Neural cell (in vitro differentiated cells): ENCODE data around the gene CLEC6A. TPM values are rescaled to one million over a fixed set of nuclear protein-coding genes. Genes with fewer than 3 reads are reported as not detected.

Source experiments
- H2AFZ ChIP-seq: fragments of 200-600, 300-800 bp; sonication (generic), shearing (Covaris generic); 2 replicates; pipeline ENCODE4 v1.6.0; 2014; ENCODE audit warnings: low read depth, mild to moderate bottlenecking, antibody characterized with exemption, low read length, moderate library complexity
- H3F3A ChIP-seq: fragments of 200-600 bp; shearing (Covaris generic); 2 replicates; pipeline ENCODE4 v1.6.1; 2016; ENCODE audit warnings: mild to moderate bottlenecking, moderate library complexity, mixed read lengths, antibody characterized with exemption, low read length; ENCODE audit not compliant: insufficient read depth, poor library complexity, severe bottlenecking
- H3K27ac ChIP-seq: fragments of 200-600, 300-800 bp; sonication (generic), shearing (Covaris generic); 2 replicates; pipeline ENCODE4 v1.5.1; 2014; ENCODE audit warnings: mild to moderate bottlenecking, low read length, moderate library complexity
- H3K27me3 ChIP-seq: fragments of 300-800, 200-600 bp; sonication (generic), shearing (Covaris generic); 2 replicates; pipeline ENCODE4 v1.6.0; 2014; ENCODE audit warnings: mild to moderate bottlenecking, low read depth, low read length, moderate library complexity; ENCODE audit not compliant: insufficient read depth
- H3K36me3 ChIP-seq: fragments of 300-800, 200-600 bp; sonication (generic), shearing (Covaris generic); 2 replicates; pipeline ENCODE4 v1.5.1; 2014; ENCODE audit warnings: mild to moderate bottlenecking, antibody characterized with exemption, low read length, moderate library complexity; ENCODE audit not compliant: insufficient read depth
- H3K4me2 ChIP-seq: fragments of 300-800, 200-600 bp; sonication (generic), shearing (Covaris generic); 2 replicates; pipeline ENCODE4 v1.6.0; 2014; ENCODE audit warnings: mild to moderate bottlenecking, low read length
- H3K4me3 ChIP-seq: fragments of 300-800, 200-600 bp; sonication (generic), shearing (Covaris generic); 2 replicates; pipeline ENCODE4 v1.5.1; 2014; ENCODE audit warnings: mild to moderate bottlenecking, low read length, moderate library complexity
- H3K79me2 ChIP-seq: fragments of 200-600 bp; shearing (Covaris generic); replicated peaks from 2 replicates; pipeline ENCODE4 v1.6.0; 2014; ENCODE audit warnings: mild to moderate bottlenecking, low read length, moderate library complexity; ENCODE audit not compliant: insufficient read depth
- H3K9ac ChIP-seq: fragments of 300-800, 200-600 bp; sonication (generic), shearing (Covaris generic); 2 replicates; pipeline ENCODE4 v1.6.1; 2016; ENCODE audit warnings: mild to moderate bottlenecking, low read length, mixed read lengths
- H3K9me2 ChIP-seq: fragments of 200-600 bp; shearing (Covaris generic); 2 replicates; pipeline ENCODE4 v1.6.1; 2016; ENCODE audit warnings: mild to moderate bottlenecking, low read length, mixed read lengths; ENCODE audit not compliant: insufficient read depth
- H3K9me3 ChIP-seq: fragments of 200-600, 300-800 bp; sonication (generic), shearing (Covaris generic); 2 replicates; pipeline ENCODE4 v1.6.1; 2016; ENCODE audit warnings: mild to moderate bottlenecking, mixed run types, low read length, moderate library complexity, mixed read lengths
- H4K20me1 ChIP-seq: fragments of 200-600 bp; shearing (Covaris generic); 2 replicates; pipeline ENCODE4 v1.6.1; 2016; ENCODE audit warnings: mild to moderate bottlenecking, mixed run types; ENCODE audit not compliant: insufficient read depth
- EP300 ChIP-seq: fragments of 450-650 bp; conservative IDR thresholded peaks from 2 replicates; pipeline ENCODE4 v1.6.1; 2014; ENCODE audit warnings: antibody characterized with exemption, mild to moderate bottlenecking, moderate library complexity; ENCODE audit not compliant: poor library complexity, severe bottlenecking
- EZH2 ChIP-seq: fragments of 200-600, 300-800 bp; shearing (Covaris generic), sonication (generic); IDR thresholded peaks from 2 replicates; pipeline ENCODE4 v1.6.1; 2014; ENCODE audit warnings: antibody characterized with exemption, low read length, borderline replicate concordance, mild to moderate bottlenecking; ENCODE audit not compliant: insufficient read depth, poor library complexity, severe bottlenecking
- MXI1 ChIP-seq: fragments of 450-650 bp; conservative IDR thresholded peaks from 2 replicates; pipeline ENCODE4 v1.6.1; 2014; ENCODE audit warnings: antibody characterized with exemption, mild to moderate bottlenecking; ENCODE audit not compliant: poor library complexity, severe bottlenecking
- POLR2AphosphoS5 ChIP-seq: IDR thresholded peaks from 2 replicates; pipeline ENCODE4 v1.6.1; 2012
- RAD21 ChIP-seq: fragments of 450-650 bp; conservative IDR thresholded peaks from 2 replicates; pipeline ENCODE4 v1.6.1; 2014; ENCODE audit warnings: antibody characterized with exemption, mild to moderate bottlenecking, moderate library complexity
- SMC3 ChIP-seq: fragments of 450-650 bp; conservative IDR thresholded peaks from 2 replicates; pipeline ENCODE4 v1.6.1; 2014; ENCODE audit warnings: antibody characterized with exemption, mild to moderate bottlenecking, moderate library complexity; ENCODE audit not compliant: poor library complexity
- TAF1 ChIP-seq: IDR thresholded peaks from 2 replicates; pipeline ENCODE4 v1.6.1; 2012; ENCODE audit warnings: low read depth
- polyA plus RNA-seq: library from polyadenylated mRNA; depleted of rRNA; stranded (reverse); fragments of >200 nt; gene quantifications from 2 replicates; pipeline ENCODE4 v1.2.3, GENCODE V29; 2014
- TF ChIP-seq, protein P1 (sequence below): fragments of 450-650 bp; IDR thresholded peaks from 2 replicates; pipeline ENCODE4 v1.5.1; 2014; ENCODE audit warnings: antibody characterized with exemption, mild to moderate bottlenecking, moderate library complexity; ENCODE audit not compliant: poor library complexity, severe bottlenecking
- TF ChIP-seq, protein P2 (sequence below): IDR thresholded peaks from 2 replicates; pipeline ENCODE4 v1.6.1; 2012; ENCODE audit warnings: borderline replicate concordance

The CLEC6A gene
- polyA plus RNA-seq, 1 donor from 2014 or later = not detected

DNA sequence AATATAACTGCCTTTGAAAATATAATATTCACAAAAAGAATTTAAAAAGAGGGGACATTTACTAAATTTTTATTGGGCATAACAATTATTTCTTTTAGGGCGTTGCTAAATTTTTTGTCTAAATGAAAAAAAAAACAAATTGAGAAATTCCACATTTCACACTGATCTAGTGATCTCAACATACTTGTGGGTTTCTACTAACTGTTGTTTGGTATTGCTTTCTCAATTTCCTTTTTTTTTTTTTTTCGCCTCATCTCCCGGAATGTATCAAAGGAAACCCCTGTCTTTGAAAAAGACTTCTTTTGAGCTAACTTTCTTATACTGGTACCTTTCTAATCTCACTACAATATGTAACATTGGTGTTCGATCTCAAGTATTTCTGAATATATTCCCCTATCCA is 57.5 kb downstream of the CLEC6A start, which contains the start of gene CLEC4D:
Gene CLEC4D (plus strand): TSS at position 248 of the 400 bp plus-strand sequence. CDS start 230 bp downstream, outside the sequence.
- TF ChIP-seq POLR2AphosphoS5 (no peak), EZH2 (no peak), MXI1 (no peak), SMC3 (no peak), TAF1 (no peak), RAD21 (no peak), EP300 (no peak)
- TF ChIP-seq, protein P1, sequence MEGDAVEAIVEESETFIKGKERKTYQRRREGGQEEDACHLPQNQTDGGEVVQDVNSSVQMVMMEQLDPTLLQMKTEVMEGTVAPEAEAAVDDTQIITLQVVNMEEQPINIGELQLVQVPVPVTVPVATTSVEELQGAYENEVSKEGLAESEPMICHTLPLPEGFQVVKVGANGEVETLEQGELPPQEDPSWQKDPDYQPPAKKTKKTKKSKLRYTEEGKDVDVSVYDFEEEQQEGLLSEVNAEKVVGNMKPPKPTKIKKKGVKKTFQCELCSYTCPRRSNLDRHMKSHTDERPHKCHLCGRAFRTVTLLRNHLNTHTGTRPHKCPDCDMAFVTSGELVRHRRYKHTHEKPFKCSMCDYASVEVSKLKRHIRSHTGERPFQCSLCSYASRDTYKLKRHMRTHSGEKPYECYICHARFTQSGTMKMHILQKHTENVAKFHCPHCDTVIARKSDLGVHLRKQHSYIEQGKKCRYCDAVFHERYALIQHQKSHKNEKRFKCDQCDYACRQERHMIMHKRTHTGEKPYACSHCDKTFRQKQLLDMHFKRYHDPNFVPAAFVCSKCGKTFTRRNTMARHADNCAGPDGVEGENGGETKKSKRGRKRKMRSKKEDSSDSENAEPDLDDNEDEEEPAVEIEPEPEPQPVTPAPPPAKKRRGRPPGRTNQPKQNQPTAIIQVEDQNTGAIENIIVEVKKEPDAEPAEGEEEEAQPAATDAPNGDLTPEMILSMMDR = no peak
- TF ChIP-seq, protein P2, sequence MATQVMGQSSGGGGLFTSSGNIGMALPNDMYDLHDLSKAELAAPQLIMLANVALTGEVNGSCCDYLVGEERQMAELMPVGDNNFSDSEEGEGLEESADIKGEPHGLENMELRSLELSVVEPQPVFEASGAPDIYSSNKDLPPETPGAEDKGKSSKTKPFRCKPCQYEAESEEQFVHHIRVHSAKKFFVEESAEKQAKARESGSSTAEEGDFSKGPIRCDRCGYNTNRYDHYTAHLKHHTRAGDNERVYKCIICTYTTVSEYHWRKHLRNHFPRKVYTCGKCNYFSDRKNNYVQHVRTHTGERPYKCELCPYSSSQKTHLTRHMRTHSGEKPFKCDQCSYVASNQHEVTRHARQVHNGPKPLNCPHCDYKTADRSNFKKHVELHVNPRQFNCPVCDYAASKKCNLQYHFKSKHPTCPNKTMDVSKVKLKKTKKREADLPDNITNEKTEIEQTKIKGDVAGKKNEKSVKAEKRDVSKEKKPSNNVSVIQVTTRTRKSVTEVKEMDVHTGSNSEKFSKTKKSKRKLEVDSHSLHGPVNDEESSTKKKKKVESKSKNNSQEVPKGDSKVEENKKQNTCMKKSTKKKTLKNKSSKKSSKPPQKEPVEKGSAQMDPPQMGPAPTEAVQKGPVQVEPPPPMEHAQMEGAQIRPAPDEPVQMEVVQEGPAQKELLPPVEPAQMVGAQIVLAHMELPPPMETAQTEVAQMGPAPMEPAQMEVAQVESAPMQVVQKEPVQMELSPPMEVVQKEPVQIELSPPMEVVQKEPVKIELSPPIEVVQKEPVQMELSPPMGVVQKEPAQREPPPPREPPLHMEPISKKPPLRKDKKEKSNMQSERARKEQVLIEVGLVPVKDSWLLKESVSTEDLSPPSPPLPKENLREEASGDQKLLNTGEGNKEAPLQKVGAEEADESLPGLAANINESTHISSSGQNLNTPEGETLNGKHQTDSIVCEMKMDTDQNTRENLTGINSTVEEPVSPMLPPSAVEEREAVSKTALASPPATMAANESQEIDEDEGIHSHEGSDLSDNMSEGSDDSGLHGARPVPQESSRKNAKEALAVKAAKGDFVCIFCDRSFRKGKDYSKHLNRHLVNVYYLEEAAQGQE = no peak
- no peaks in the 10 kb centered on the region for H3K9me3 ChIP-seq
- no peaks in the 10 kb centered on the region for H3K27me3 ChIP-seq
- H4K20me1 ChIP-seq = no peaks in the 10 kb centered on the region
- H2AFZ ChIP-seq = no peak within 1 kb of the TSS
- H3K27ac ChIP-seq = no peak within 1 kb of the TSS
- H3F3A ChIP-seq = no peaks in the 10 kb centered on the region
- H3K9ac ChIP-seq = no peak within 1 kb of the TSS
- no peak within 1 kb of the TSS for H3K4me2 ChIP-seq
- no peak within 1 kb of the TSS for H3K4me3 ChIP-seq
- no peaks in the 10 kb centered on the region for H3K9me2 ChIP-seq
- no peaks in the 10 kb centered on the region for H3K79me2 ChIP-seq
- H3K36me3 ChIP-seq = no peaks in the 10 kb centered on the region

DNA sequence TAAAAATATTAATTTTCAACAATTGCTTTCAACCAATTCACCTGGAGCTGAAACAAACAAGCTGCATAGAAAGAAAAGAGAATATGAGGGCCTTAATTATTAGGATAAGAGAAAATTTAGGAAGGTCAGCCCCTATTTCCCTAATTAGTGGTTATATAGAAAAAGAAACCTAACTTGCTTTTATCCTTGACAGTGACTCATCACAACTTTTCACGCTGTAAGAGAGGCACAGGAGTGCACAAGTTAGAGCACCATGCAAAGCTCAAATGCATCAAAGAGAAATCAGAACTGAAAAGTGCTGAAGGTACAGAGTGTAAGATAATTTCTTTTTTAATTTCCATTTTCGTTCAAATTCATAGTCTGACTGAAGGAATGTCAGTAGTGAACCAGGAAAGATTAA is 62.2 kb downstream of the CLEC6A start:
- Histone ChIP-seq H3K27ac (no peak overlapping the region), H3K36me3 (no peaks in the 10 kb centered on the region), H3K9me3 (no peaks in the 10 kb centered on the region), H4K20me1 (no peaks in the 10 kb centered on the region), H3F3A (no peaks in the 10 kb centered on the region), H3K9ac (no peak overlapping the region), H3K4me3 (no peak overlapping the region), H2AFZ (no peak overlapping the region), H3K27me3 (no peaks in the 10 kb centered on the region), H3K79me2 (no peaks in the 10 kb centered on the region), H3K4me2 (no peak overlapping the region), H3K9me2 (no peaks in the 10 kb centered on the region)
- TF ChIP-seq RAD21 = no peak
- TF ChIP-seq MXI1 = no peak
- TF ChIP-seq, protein P1 = no peak
